ENCODE measurements around the gene TAOK2. TPM values are rescaled to one million over a fixed set of nuclear protein-coding genes. Genes with fewer than 3 reads are reported as not detected.

The TAOK2 gene
- total and polyA plus RNA-seq, 2 donors from 2014 or later: 19.6 to 54.3 TPM

DNA sequence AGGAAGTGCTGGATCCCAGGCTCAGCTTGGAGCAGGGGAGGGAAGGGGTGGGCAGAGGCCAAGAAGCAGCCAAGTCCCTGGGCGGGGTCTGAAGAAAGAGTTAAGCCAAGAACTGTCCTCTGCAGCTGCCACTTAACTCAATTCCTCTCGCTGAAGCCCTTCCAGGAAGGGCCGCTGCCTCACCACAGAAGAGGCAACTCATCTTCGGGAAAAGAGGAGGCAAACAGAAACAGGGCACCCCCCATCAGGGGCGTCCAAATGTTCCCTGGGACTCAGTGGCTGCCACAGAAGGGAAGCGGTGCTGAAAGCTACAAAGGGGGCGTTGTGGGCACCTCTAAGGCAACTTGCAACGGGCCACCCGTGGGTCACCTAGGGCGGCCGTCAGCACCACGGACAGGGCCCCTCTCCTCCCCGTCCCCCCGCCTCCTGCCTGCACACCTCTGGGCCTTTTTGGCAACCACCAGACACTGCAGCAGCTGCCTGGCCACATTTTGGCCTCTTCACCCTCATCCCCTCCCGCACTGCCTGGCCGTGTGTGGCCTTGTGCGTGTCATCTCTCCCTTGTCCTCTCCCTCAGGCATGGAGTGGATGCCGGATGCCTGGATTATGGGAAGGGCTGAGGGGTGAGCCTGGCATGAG lies 54.9 kb downstream of the TAOK2 start:
- TF ChIP-seq, protein P1, sequence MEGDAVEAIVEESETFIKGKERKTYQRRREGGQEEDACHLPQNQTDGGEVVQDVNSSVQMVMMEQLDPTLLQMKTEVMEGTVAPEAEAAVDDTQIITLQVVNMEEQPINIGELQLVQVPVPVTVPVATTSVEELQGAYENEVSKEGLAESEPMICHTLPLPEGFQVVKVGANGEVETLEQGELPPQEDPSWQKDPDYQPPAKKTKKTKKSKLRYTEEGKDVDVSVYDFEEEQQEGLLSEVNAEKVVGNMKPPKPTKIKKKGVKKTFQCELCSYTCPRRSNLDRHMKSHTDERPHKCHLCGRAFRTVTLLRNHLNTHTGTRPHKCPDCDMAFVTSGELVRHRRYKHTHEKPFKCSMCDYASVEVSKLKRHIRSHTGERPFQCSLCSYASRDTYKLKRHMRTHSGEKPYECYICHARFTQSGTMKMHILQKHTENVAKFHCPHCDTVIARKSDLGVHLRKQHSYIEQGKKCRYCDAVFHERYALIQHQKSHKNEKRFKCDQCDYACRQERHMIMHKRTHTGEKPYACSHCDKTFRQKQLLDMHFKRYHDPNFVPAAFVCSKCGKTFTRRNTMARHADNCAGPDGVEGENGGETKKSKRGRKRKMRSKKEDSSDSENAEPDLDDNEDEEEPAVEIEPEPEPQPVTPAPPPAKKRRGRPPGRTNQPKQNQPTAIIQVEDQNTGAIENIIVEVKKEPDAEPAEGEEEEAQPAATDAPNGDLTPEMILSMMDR (IDR thresholded peaks at IDR 0.05; ENCODE audit: borderline replicate concordance, extremely low read depth, insufficient read depth): no peak

DNA sequence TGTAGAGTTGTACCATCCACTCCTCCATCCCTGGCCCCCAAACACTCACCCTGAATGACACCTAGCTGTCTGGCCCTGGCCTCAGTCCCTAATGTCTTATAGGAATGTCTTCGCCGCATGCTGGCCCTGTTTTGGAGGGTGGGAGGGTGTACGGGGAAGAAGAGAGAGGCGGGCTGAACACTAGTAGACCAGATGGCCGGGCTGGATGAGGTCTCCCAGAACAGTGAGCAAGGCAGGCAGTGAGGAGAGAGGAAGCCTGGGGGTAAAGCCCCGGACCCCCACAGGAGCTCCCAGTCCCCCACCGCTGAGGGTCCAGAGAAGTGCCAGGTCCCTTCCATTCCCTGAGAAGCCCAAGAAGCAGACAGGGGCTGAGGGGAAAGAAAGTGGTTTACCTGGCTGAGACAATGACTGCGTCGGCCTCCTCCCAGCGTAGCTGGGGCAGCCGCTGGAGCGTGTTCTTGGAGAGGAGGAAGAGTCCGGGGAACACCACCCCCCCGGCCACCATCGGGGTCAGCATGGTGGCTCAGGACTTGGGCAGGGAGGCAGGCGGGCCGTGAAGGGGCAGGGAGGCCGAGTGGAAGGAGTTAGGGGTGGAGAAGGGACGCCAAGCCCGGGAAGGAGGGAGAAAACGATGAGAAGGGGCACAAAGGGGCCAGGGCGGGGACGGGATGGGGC lies 56.5 kb downstream of the TAOK2 start:
- intact Hi-C loops (cut with DNase I): no loop called here
- no peak overlapping the region for H3K4me3 ChIP-seq (ENCODE audit: low read length in 3 of 3)
- no peaks in the 10 kb centered on the region for H3K4me1 ChIP-seq (ENCODE audit: control insufficient read depth in 2 of 3, insufficient read depth in 2 of 3, low read depth in 1 of 3, low read length in 3 of 3)
- no peak overlapping the region for H3K27ac ChIP-seq (ENCODE audit: low read depth in 2 of 2, low read length in 2 of 2)
- H3K9me3 ChIP-seq (ENCODE audit: control insufficient read depth in 2 of 3, insufficient read depth in 1 of 3, low read length in 3 of 3): no peaks in the 10 kb centered on the region
- H3K36me3 ChIP-seq (ENCODE audit: control insufficient read depth in 2 of 3, insufficient read depth in 3 of 3, low read length in 3 of 3): no peaks in the 10 kb centered on the region
- peaks cover 3% of the 10 kb centered on the region for H3K27me3 ChIP-seq (ENCODE audit: control insufficient read depth, insufficient read depth, low read length)
- no peak for DNase-seq
- FAIRE-seq: no peak
- H3K9ac ChIP-seq (ENCODE audit: low read length in 3 of 3): no peak overlapping the region
- TF ChIP-seq, protein P1 (IDR thresholded peaks at IDR 0.05; ENCODE audit: borderline replicate concordance, extremely low read depth, insufficient read depth): no peak

More for the DNA sequence above, 54.9 kb downstream of the TAOK2 start:
- Histone ChIP-seq H3K27me3 (ENCODE audit: control insufficient read depth, insufficient read depth, low read length) (peaks cover 3% of the 10 kb centered on the region), H3K27ac (ENCODE audit: low read depth in 2 of 2, low read length in 2 of 2) (no peak overlapping the region), H3K4me3 (ENCODE audit: low read length in 3 of 3) (no peak overlapping the region), H3K36me3 (ENCODE audit: control insufficient read depth in 2 of 3, insufficient read depth in 3 of 3, low read length in 3 of 3) (no peaks in the 10 kb centered on the region), H3K4me1 (ENCODE audit: control insufficient read depth in 2 of 3, insufficient read depth in 2 of 3, low read depth in 1 of 3, low read length in 3 of 3) (no peaks in the 10 kb centered on the region), H3K9ac (ENCODE audit: low read length in 3 of 3) (no peak overlapping the region), H3K9me3 (ENCODE audit: control insufficient read depth in 2 of 3, insufficient read depth in 1 of 3, low read length in 3 of 3) (no peaks in the 10 kb centered on the region)
- FAIRE-seq (no peak), DNase-seq (peak in 3 of 5 donors; percentile 60 to 68 (median 67))
- intact Hi-C loops (cut with DNase I): no loop called here

DNA sequence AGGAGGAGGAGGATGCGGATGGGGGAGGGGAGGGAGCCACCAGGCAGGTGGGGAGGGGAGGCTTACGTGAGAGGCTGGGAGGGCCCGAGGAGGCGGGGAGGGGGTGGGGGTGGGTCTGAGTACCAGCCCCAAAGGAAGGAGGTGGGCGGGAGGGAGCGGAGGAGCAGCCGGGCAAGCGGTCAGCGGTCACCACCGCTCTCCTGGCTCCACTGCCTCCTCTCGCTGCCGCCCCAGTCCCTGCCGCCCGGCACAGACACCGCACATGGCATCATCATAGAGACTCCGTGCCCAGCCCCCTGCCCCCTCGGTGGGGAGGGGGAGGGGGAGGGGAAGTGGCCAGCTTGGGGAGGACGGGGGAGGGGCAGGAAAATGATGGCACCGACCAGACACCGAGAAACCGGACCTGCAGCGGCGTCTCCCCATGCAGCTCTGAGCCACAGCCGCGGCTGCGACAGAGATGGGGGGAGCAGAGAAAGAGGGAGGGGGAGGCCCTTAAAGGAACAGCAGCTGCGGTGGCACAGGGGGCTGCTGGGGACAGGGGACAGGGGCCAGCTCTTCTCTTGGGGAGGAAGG lies 57.3 kb downstream of the TAOK2 start, which contains the start of gene TLCD3B:
TSS of gene TLCD3B (minus strand) at position 431 of the 573 bp plus-strand sequence. CDS start 744 bp downstream, outside the sequence.
- FAIRE-seq (no peak), DNase-seq (peak in 4 of 5 donors; percentile 46 to 82 (median 53))
- Histone ChIP-seq H3K27ac (ENCODE audit: low read depth in 2 of 2, low read length in 2 of 2) (no peak within 1 kb of the TSS), H3K27me3 (ENCODE audit: control insufficient read depth, insufficient read depth, low read length) (peaks cover 3% of the 10 kb centered on the region), H3K9ac (ENCODE audit: low read length in 3 of 3) (no peak within 1 kb of the TSS), H3K4me3 (ENCODE audit: low read length in 3 of 3) (no peak within 1 kb of the TSS), H3K36me3 (ENCODE audit: control insufficient read depth in 2 of 3, insufficient read depth in 3 of 3, low read length in 3 of 3) (no peaks in the 10 kb centered on the region), H3K9me3 (ENCODE audit: control insufficient read depth in 2 of 3, insufficient read depth in 1 of 3, low read length in 3 of 3) (no peaks in the 10 kb centered on the region), H3K4me1 (ENCODE audit: control insufficient read depth in 2 of 3, insufficient read depth in 2 of 3, low read depth in 1 of 3, low read length in 3 of 3) (no peaks in the 10 kb centered on the region)
- TF ChIP-seq, protein P1 (IDR thresholded peaks at IDR 0.05; ENCODE audit: borderline replicate concordance, extremely low read depth, insufficient read depth): no peak
- intact Hi-C loops (cut with DNase I): no loop called here
